Measurements from ENCODE around the gene PSIP1.
"Not testable (repeated sequence)": the region's sequence is repeated elsewhere in the genome, so short reads cannot be mapped to it uniquely, and the experiment has no call there.

Gene PSIP1

DNA sequence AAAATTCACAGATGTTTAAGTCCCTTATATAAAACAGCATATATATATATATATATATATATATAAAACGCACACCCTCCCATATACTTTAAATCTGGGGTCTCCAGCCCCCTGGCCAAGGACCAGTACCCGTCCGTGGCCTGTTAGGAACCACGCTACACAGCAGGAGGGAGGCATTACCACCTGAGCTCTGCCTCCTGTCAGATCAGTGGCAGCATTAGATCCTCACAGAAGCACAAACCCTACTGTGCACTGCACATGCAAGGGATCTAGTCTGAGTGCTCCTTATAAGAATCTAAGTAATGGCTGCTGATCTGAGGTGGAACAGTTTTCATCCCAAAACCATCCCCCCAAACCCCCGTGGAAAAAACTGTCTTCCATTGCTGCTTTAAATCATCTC is 9.0 kb downstream of the PSIP1 start:
- no peak for DNase-seq (ENCODE audit: low read depth)

- no peak for DNase-seq (ENCODE audit: low read depth)
Observed at GRCh38 chr9:15501179-15501578, 9.6 kb downstream of the PSIP1 start.

DNA sequence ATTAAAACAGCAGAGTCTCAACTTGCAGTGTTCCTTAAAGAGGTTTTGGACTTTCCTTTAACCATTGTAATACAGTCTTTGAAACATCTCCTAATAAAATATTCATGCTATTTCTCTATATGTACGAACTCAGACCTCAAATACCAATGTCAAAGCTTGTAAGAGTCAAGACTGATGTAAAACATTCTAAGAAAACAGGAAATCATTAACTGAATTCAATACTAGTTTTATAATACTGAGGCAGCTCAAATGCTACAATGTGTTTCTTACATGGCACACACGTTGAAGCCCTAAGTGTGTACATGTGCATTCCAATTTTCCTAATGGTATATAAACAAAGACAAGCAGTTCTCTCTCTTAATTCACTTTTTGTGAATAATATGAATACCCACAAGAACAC is 11.6 kb downstream of the PSIP1 start:
- no peak for DNase-seq (ENCODE audit: low read depth)

DNA sequence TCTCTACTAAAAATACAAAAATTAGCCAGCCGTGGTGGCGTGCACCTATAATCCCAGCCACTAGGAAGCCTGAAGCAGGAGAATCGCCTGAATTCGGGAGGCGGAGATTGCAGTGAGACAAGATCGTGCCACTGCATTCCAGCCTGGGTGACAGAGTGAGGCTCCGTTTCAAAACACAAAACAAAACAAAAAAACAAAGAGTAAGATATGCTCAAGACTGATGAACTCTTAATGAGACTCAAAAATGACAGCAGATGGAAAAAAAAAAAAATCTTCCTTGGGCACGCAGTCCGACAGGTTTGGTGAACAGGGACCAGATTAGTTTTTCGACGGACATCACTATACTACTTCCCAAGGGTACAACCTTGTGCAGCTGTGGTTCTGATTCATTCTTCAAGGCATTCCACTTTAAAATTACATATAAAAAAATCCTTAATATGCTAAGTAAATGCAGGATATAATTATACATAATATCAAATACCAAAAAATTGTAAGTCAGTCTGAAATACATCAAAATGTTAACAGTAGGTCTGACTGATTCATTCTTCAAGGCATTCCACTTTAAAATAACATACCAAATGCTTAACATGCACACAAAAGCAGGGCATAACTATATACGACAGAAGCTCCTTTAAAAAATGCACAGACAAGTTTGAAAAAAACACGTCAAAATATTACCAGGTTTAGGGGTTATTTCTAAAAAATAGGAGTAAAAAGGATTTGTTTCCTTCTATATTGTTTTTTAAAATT is 12.3 kb downstream of the PSIP1 start:
- no peak for DNase-seq (ENCODE audit: low read depth)

DNA sequence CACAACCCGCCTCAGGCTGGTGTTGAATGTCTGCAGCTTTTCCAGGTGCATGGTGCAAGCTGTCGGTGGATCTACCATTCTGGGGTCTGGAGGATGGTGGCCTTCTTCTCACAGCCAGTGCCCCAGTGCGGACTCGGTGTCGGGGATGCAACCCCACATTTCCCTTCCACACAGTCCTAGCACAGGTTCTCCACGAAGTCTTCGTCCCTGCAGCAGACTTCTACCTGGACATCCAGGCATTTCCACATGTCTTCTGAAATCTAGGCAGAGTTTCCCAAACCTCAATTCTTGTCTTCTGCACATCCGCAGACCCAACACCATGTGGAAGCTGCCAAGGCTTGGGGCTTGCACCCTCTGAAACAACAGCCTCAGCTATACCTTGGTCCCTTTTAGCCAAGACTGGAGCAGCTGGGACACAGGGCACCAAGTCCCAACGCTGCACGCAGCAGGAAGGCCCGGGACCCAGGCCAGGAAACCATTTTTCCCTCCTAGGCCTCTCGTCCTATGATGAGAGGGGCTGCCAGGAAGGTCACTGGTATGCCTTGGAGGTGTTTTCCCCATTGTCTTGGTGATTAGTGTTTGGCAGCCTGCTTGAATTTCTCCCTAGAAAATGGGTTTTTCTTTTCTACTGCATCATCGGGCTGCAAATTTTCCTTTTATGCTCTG is 18.2 kb downstream of the PSIP1 start:
- no peak for DNase-seq (ENCODE audit: low read depth)

GRCh38 chr9:15491950-15492349 is 18.8 kb downstream of the PSIP1 start:
- DNase-seq (ENCODE audit: low read depth): no peak

- DNase-seq (ENCODE audit: low read depth): peak; percentile 34
Observed at GRCh38 chr9:15485836-15486666, 24.7 kb downstream of the PSIP1 start.

DNA sequence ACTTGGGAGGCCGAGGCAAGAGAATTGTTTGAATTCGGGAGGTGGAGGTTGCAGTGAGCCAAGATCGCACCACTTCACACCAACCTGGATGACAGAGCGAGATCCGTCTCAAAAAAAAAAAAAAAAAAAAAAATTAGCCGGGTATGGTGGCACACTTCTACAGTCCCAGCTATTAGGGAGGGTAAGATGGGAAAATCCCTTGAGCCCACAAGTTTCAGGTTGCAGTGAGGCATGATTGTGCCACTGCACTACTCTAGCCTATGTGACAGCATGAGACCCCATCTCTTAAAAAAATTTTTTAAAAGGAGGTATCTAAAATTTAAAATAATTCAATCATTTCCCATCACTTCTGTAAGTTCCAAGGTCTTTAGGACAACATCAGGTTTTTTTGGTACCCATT is 26.0 kb downstream of the PSIP1 start:
- no peak for DNase-seq (ENCODE audit: low read depth)

DNA sequence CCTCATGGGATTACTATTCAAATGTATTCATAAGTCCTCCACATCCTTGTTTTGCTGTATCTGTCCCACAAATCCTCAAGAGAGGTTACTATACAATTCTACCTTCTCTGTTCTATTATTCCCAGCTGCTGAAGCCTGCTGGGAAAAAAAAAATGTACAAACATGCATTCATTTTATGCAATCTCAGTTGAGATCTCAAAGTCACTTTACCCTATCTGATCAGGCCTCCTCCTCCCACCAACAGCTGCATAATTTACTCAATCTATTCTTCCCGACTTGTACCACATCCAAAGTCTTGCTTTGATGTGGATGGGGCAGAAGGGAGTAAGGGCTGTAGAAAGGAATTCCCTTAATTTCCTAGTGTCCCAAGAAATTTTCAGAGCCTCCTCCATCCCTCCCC is 28.6 kb downstream of the PSIP1 start:
- no peak for DNase-seq (ENCODE audit: low read depth)

DNA sequence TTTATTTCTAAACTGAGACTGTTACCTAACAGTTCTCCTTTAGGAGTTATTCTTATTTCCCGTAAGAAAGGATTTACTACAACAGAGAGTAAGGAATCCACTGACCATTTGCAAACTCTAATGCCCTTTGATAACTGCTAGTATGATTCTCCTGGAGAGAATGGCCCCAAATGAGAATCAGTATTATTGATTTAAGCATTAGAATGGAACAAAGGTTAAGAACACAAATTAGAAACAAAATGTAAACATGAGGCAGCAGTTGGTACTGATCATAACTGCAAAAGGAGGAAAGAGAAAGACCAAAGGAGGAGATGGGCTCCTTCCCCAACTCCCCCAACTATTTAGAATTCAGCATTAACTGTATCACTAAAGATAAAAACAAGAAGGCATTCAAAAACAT is 30.7 kb downstream of the PSIP1 start:
- no peak for DNase-seq (ENCODE audit: low read depth)

DNA sequence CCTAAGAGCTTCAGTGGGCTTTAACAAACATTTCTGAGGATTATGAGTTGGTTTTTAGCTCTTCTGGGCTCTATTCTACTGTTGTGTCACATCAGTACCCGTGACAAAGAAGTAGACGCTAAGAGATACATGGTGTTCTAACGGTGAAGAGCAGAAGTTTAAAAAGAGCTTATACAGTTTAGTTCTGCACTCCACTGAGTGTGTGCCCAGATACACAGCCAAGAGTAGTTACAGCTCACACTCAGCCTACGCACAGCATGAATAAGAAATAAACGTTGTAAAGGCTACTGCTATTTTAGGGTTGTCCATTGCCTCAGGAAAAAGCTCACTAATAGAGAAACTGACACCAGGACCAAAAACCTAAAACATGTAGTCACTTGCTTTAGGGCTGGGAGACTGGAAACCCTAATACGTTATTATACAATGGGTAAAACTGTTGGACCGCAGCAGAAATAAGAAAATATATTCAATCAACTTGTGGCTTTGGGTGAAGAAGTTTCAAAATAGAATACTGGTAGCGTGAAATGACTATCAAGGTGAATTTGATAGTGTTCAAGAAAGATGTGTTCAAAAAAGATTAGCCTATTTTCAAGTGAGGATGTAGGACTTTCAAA is 34.7 kb downstream of the PSIP1 start:
- DNase-seq (ENCODE audit: low read depth): no peak

DNA sequence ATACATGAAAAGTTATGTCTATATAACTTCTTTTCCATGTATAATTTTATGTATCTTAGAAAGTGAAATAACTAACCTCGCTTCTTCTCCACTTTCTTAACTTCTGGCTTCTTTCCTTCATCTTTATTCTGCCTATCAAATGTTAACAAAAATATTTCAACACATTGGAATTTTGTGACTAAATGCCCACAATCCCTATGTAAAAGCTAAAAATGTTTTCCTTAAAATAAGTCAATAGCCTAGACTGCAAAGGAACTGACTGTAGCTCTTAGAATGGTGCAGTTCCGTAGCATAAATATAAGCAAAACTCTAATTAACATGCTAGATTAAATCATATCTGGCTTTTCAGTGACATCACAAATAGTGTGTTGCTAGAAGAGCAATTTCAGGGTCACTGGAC is 40.9 kb downstream of the PSIP1 start:
- DNase-seq (ENCODE audit: low read depth): peak; percentile 23

GRCh38 chr9:15469406-15469805 is 41.4 kb downstream of the PSIP1 start:
- no peak for DNase-seq (ENCODE audit: low read depth)

GRCh38 chr9:15468145-15468544 is 42.6 kb downstream of the PSIP1 start:
- DNase-seq (ENCODE audit: low read depth): no peak

- no peak for DNase-seq (ENCODE audit: low read depth)
Observed at GRCh38 chr9:15461601-15462000, 49.2 kb downstream of the PSIP1 start.

DNA sequence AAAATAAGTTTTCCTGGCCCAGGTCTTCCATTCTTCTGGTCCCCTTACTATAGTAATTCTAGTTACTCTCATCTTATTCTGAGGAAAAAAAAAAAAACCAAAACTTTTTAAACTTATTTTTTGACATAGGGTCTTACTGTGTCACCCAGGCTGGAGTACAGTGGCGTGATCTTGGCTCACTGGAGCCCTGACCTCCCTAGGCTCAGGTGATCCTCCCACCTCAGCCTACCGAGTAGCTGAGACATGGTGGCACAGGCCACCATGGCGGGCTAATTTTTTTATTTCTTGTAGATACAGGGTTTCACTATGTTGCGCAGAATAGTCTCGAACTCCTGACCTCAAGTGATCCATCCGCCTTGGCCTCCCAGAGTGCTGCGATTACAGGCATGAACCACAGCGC is 49.7 kb downstream of the PSIP1 start:
- DNase-seq (ENCODE audit: low read depth): no peak

GRCh38 chr9:15453956-15454355 is 56.8 kb downstream of the PSIP1 start:
- DNase-seq (ENCODE audit: low read depth): no peak

DNA sequence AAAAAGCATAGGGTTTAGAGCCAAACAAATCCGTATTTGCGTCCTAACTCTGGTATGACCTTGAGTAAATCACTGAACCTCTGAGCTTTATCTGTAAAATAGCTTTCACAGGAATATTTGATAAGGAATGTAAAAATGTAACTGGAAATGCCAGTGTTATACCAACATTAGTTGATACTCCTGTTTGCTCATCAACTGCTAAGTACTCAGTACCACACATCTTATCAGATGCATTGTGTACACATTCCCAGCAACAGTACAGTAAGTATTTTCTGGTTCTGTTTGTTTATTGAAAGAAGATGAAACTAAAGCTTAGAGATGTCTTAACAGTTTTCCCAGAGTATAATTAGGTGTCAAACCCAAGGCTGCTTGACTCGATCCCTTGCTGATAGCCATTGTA is 66.6 kb downstream of the PSIP1 start:
- no peak for DNase-seq (ENCODE audit: low read depth)

- DNase-seq (ENCODE audit: low read depth): not testable (repeated sequence)
Observed at GRCh38 chr9:15442264-15442663, 68.5 kb downstream of the PSIP1 start.

GRCh38 chr9:15441841-15442240 is 68.9 kb downstream of the PSIP1 start:
- DNase-seq (ENCODE audit: low read depth): not testable (repeated sequence)

- DNase-seq (ENCODE audit: low read depth): no peak
Observed at GRCh38 chr9:15438891-15439290, 71.9 kb downstream of the PSIP1 start.

- DNase-seq (ENCODE audit: low read depth): no peak
Observed at GRCh38 chr9:15433661-15434060, 77.1 kb downstream of the PSIP1 start.

GRCh38 chr9:15433191-15433590 is 77.6 kb downstream of the PSIP1 start:
- DNase-seq (ENCODE audit: low read depth): no peak
